Naive thymus-derived CD4-positive, alpha-beta T cell (primary cell): Measurements from ENCODE around the gene TMEM240. TPM values are rescaled to one million over a fixed set of nuclear protein-coding genes. Genes with fewer than 3 reads are reported as not detected.
"Not testable (repeated sequence)": the region's sequence is repeated elsewhere in the genome, so short reads cannot be mapped to it uniquely, and the experiment has no call there.

Source experiments
- ATAC-seq: fragments of 150-1000 bp; cut with Tn5 transposase; 2 replicates; pipeline ENCODE4 v1.10.0; 2021; ENCODE audit warnings: mild to moderate bottlenecking, moderate library complexity
- CTCF ChIA-PET: fragments of 350-600 bp; sonication (Branson Sonifier 250); formaldehyde crosslinking; loops from one replicate; lab custom pipeline; 2021; ENCODE audit warnings: antibody characterized with exemption; lab: Charles Lee
- POLR2A ChIA-PET: fragments of 350-600 bp; sonication (Branson Sonifier 250); formaldehyde crosslinking; loops from one replicate; lab custom pipeline; 2021; ENCODE audit warnings: antibody characterized with exemption, inconsistent platforms; lab: Charles Lee
- DNase-seq, 9 donors: peaks; one replicate each; pipeline versions ENCODE4 v3.0.0 to v3.0.0-alpha.2; 2020 to 2022; ENCODE audit warnings: mixed read lengths in 1 of 9
- H3K27ac ChIP-seq: one replicate; pipeline ENCODE4 v1.7.0; 2013; ENCODE audit warnings: mild to moderate bottlenecking, low read depth, low read length, moderate library complexity
- H3K27me3 ChIP-seq, 2 donors: one replicate each; pipeline ENCODE4 v1.7.0; 2013; ENCODE audit warnings: low read length in 2 of 2, mild to moderate bottlenecking in 2 of 2, moderate library complexity in 2 of 2; ENCODE audit not compliant: control insufficient read depth in 2 of 2, insufficient read depth in 2 of 2
- H3K36me3 ChIP-seq, 3 experiments: 1 replicate in 2 of 3; 2 replicates in 1 of 3; pipeline ENCODE4 v1.7.0; 2013; ENCODE audit warnings: low read length in 3 of 3, mild to moderate bottlenecking in 3 of 3, moderate library complexity in 1 of 3; ENCODE audit not compliant: insufficient read depth in 3 of 3, control insufficient read depth in 2 of 3
- H3K4me1 ChIP-seq, 2 donors: one replicate each; pipeline ENCODE4 v1.7.0; 2013; ENCODE audit warnings: low read length in 2 of 2, mild to moderate bottlenecking in 2 of 2, moderate library complexity in 1 of 2; ENCODE audit not compliant: control insufficient read depth in 2 of 2, insufficient read depth in 2 of 2
- H3K4me3 ChIP-seq: 2 replicates; pipeline ENCODE4 v1.7.0; 2013; ENCODE audit warnings: mild to moderate bottlenecking, low read length
- H3K9me3 ChIP-seq, 3 experiments: 1 replicate in 2 of 3; 2 replicates in 1 of 3; pipeline ENCODE4 v1.7.0; 2013; ENCODE audit warnings: low read length in 3 of 3; ENCODE audit not compliant: control insufficient read depth in 2 of 3
- H3K27ac Mint-ChIP-seq, 9 donors: one replicate each; pipeline ENCODE4 v1.8.0; 2020 to 2022; ENCODE audit warnings: mixed read lengths in 9 of 9, mild to moderate bottlenecking in 8 of 9, moderate library complexity in 5 of 9, inconsistent platforms in 2 of 9
- H3K27me3 Mint-ChIP-seq, 5 donors: one replicate each; pipeline ENCODE4 v1.8.0; 2021 to 2022; ENCODE audit warnings: mixed read lengths in 5 of 5, mild to moderate bottlenecking in 1 of 5
- H3K36me3 Mint-ChIP-seq, 5 donors: one replicate each; pipeline ENCODE4 v1.8.0; 2020 to 2022; ENCODE audit warnings: mixed read lengths in 5 of 5, mild to moderate bottlenecking in 3 of 5, inconsistent platforms in 1 of 5
- H3K4me1 Mint-ChIP-seq, 7 donors: one replicate each; pipeline ENCODE4 v1.8.0; 2020 to 2022; ENCODE audit warnings: mixed read lengths in 7 of 7, mild to moderate bottlenecking in 3 of 7, inconsistent platforms in 1 of 7
- H3K4me3 Mint-ChIP-seq, 10 donors: one replicate each; pipeline ENCODE4 v1.8.0; 2020 to 2022; ENCODE audit warnings: mild to moderate bottlenecking in 10 of 10, mixed read lengths in 10 of 10, moderate library complexity in 6 of 10, inconsistent platforms in 2 of 10
- H3K9me3 Mint-ChIP-seq, 11 donors: one replicate each; pipeline ENCODE4 v1.8.0; 2020 to 2022; ENCODE audit warnings: mixed read lengths in 11 of 11, mild to moderate bottlenecking in 4 of 11, inconsistent platforms in 1 of 11, moderate library complexity in 1 of 11
- intact Hi-C, 2 donors: fragments of 100-400 bp; cut with micrococcal nuclease; formaldehyde crosslinking; loops; one replicate each; pipeline ENCODE4 v1.15.1; 2023
- polyA plus RNA-seq, 2 donors: library from polyadenylated mRNA; unstranded; fragments of 300-500 nt; fragmentation: Illumina TruSeq; gene quantifications; one replicate each; pipeline ENCODE4 v1.2.3, GENCODE V29; 2021
- total RNA-seq, 6 experiments: library from RNA in 5 of 6; stranded (reverse) in 5 of 6; gene quantifications; 1 replicate in 5 of 6; 2 replicates in 1 of 6; pipeline ENCODE4 v1.2.3 and lab custom pipeline; 2021 to 2026

TMEM240 gene
- total and polyA plus RNA-seq, 7 experiments from 2014 or later = 0.66 to 2.8 (median 1.1) TPM; not detected in 2

GRCh38 chr1:1528301-1529267, 11.8 kb downstream of the TMEM240 start:
- POLR2A ChIA-PET = no interaction called here
- ATAC-seq (no peak), DNase-seq (no peak)
- Histone ChIP-seq H3K4me3 (no peak overlapping the region), H3K27ac (no peak overlapping the region), H3K36me3 (peaks cover 0 to 37% (median 0%) of the 10 kb centered on the region in 3 experiments), H3K27me3 (no peaks in the 10 kb centered on the region), H3K9me3 (no peaks in the 10 kb centered on the region), H3K4me1 (no peaks in the 10 kb centered on the region)
- CTCF ChIA-PET = no interaction called here
- H3K36me3 Mint-ChIP-seq = peaks cover 0 to 26% (median 6%) of the 10 kb centered on the region in 5 donors
- no peaks in the 10 kb centered on the region for H3K4me1 Mint-ChIP-seq
- peaks cover 0 to 11% (median 6%) of the 10 kb centered on the region in 11 donors for H3K9me3 Mint-ChIP-seq
- no peak overlapping the region for H3K27ac Mint-ChIP-seq
- H3K4me3 Mint-ChIP-seq = no peak overlapping the region
- intact Hi-C loops = no loop called here
- H3K27me3 Mint-ChIP-seq = no peaks in the 10 kb centered on the region

- H3K36me3 Mint-ChIP-seq = peaks cover 0 to 26% (median 6%) of the 10 kb centered on the region in 5 donors
- no peaks in the 10 kb centered on the region for H3K27me3 ChIP-seq
- no peaks in the 10 kb centered on the region for H3K27me3 Mint-ChIP-seq
- no peak overlapping the region for H3K27ac Mint-ChIP-seq
- H3K4me3 ChIP-seq = no peak overlapping the region
- H3K27ac ChIP-seq = no peak overlapping the region
- peaks cover 0 to 40% (median 0%) of the 10 kb centered on the region in 3 experiments for H3K36me3 ChIP-seq
- ATAC-seq (no peak), DNase-seq (no peak)
- no peak overlapping the region for H3K4me3 Mint-ChIP-seq
- H3K9me3 Mint-ChIP-seq = peaks cover 0 to 10% (median 6%) of the 10 kb centered on the region in 11 donors
- no peaks in the 10 kb centered on the region for H3K4me1 ChIP-seq
- intact Hi-C loops = no loop called here
- H3K9me3 ChIP-seq = no peaks in the 10 kb centered on the region
- POLR2A ChIA-PET = interaction anchor here (0.6 kb wide), 1 partner anchor 145 kb away, joined by 8 read pairs; no protein-coding TSS in a partner anchor
- H3K4me1 Mint-ChIP-seq = no peaks in the 10 kb centered on the region
- CTCF ChIA-PET = no interaction called here
These were observed 13.2 kb downstream of the TMEM240 start for GRCh38 chr1:1527092-1527816.

GRCh38 chr1:1526476-1526875, 13.9 kb downstream of the TMEM240 start:
- H3K9me3 Mint-ChIP-seq, H3K27me3 ChIP-seq, H3K4me1 ChIP-seq, DNase-seq, intact Hi-C loops, H3K27me3 Mint-ChIP-seq, H3K4me3 Mint-ChIP-seq, POLR2A ChIA-PET, H3K9me3 ChIP-seq, CTCF ChIA-PET, H3K4me1 Mint-ChIP-seq, H3K4me3 ChIP-seq, H3K27ac ChIP-seq, H3K27ac Mint-ChIP-seq: not testable (repeated sequence)
- peaks cover 0 to 21% (median 0%) of the 10 kb centered on the region in 5 donors for H3K36me3 Mint-ChIP-seq
- H3K36me3 ChIP-seq = peaks cover 0 to 42% (median 0%) of the 10 kb centered on the region in 3 experiments
- ATAC-seq = peak; percentile 14

- H3K4me1 Mint-ChIP-seq, ATAC-seq, H3K27me3 ChIP-seq, H3K4me1 ChIP-seq, DNase-seq, H3K9me3 ChIP-seq, H3K4me3 ChIP-seq, H3K36me3 Mint-ChIP-seq, CTCF ChIA-PET, intact Hi-C loops, H3K27ac ChIP-seq, POLR2A ChIA-PET, H3K4me3 Mint-ChIP-seq, H3K9me3 Mint-ChIP-seq, H3K27me3 Mint-ChIP-seq, H3K27ac Mint-ChIP-seq: not testable (repeated sequence)
- H3K36me3 ChIP-seq = peaks cover 0 to 50% (median 0%) of the 10 kb centered on the region in 3 experiments
These were observed 15.6 kb downstream of the TMEM240 start for GRCh38 chr1:1524750-1525383.

- H3K27me3 ChIP-seq, H3K4me1 ChIP-seq, ATAC-seq, H3K27ac ChIP-seq, POLR2A ChIA-PET, H3K27ac Mint-ChIP-seq, H3K27me3 Mint-ChIP-seq, H3K9me3 Mint-ChIP-seq, DNase-seq, H3K36me3 Mint-ChIP-seq, H3K4me3 ChIP-seq, H3K4me1 Mint-ChIP-seq, intact Hi-C loops, H3K4me3 Mint-ChIP-seq, H3K9me3 ChIP-seq: not testable (repeated sequence)
- CTCF ChIA-PET = interaction anchor here (0.7 kb wide), 1 partner anchor 124 kb away, joined by 3 read pairs; no protein-coding TSS in a partner anchor
- H3K36me3 ChIP-seq = peaks cover 0 to 45% (median 0%) of the 10 kb centered on the region in 3 experiments
These were observed 16.8 kb downstream of the TMEM240 start for GRCh38 chr1:1523651-1524050.

GRCh38 chr1:1523226-1523625, 17.2 kb downstream of the TMEM240 start:
- H3K36me3 Mint-ChIP-seq, H3K27ac Mint-ChIP-seq, H3K27me3 Mint-ChIP-seq, H3K4me1 ChIP-seq, H3K4me1 Mint-ChIP-seq, H3K9me3 Mint-ChIP-seq, CTCF ChIA-PET, H3K4me3 Mint-ChIP-seq, H3K27me3 ChIP-seq, POLR2A ChIA-PET, H3K4me3 ChIP-seq, intact Hi-C loops, H3K9me3 ChIP-seq, ATAC-seq, DNase-seq, H3K27ac ChIP-seq: not testable (repeated sequence)
- peaks cover 0 to 48% (median 0%) of the 10 kb centered on the region in 3 experiments for H3K36me3 ChIP-seq
